ENCODE data around the gene HTR6.

The HTR6 gene

GRCh38 chr1:19728413-19729145, 63.9 kb downstream of the HTR6 start:
- ATAC-seq, result no peak

GRCh38 chr1:19730232-19730631, 65.6 kb downstream of the HTR6 start:
- no peak for ATAC-seq

All from activated CD4-positive, CD25-positive, alpha-beta regulatory T cell treated with anti-CD3 and anti-CD28 coated beads, Interleukin-2, amount 50 U/mL, for 24 hours (primary cell).